ENCODE data around the gene EIF2AK2.

GRCh38 chr2:37167636-37168180 is 10.9 kb upstream of the EIF2AK2 start:
- TF ChIP-seq CTCF (IDR thresholded peaks at IDR 0.05; ENCODE audit: low read depth, low read length) (no peak), EZH2phosphoT487 (IDR thresholded peaks at IDR 0.05; ENCODE audit: low read depth) (no peak)

All from OCI-LY3 (cell line).